Lung (tissue), 12 donors: ENCODE data around the gene PTPRN2. TPM values are rescaled to one million over a fixed set of nuclear protein-coding genes. Genes with fewer than 3 reads are reported as not detected.
A peak's percentile ranks its signal among the peaks of the same experiment; 100 is the strongest.

Experiments used
- ATAC-seq: fragments of 200-7000 bp; cut with Tn5 transposase; one replicate; pipeline ENCODE4 v1.9.1; 2020; ENCODE audit warnings: moderate number of reproducible peaks; ENCODE audit not compliant: insufficient read depth, low FRiP score
- DNase-seq, 3 donors: peaks; one replicate each; pipeline ENCODE4 v3.0.0-alpha.2; 2013 to 2017
- H3K27ac ChIP-seq, 2 donors: one replicate each; pipeline ENCODE4 v1.5.1; 2013; ENCODE audit warnings: mild to moderate bottlenecking in 2 of 2, moderate library complexity in 2 of 2, control low read depth in 1 of 2, inconsistent platforms in 1 of 2, low read depth in 1 of 2, low read length in 1 of 2
- H3K27me3 ChIP-seq, 3 donors: one replicate each; pipeline ENCODE4 v1.5.1; 2013; ENCODE audit warnings: low read length in 2 of 3; ENCODE audit not compliant: control insufficient read depth in 3 of 3, insufficient read depth in 3 of 3
- H3K36me3 ChIP-seq, 4 donors: one replicate each; pipeline ENCODE4 v1.5.1; 2013; ENCODE audit warnings: low read length in 4 of 4, mild to moderate bottlenecking in 1 of 4, moderate library complexity in 1 of 4; ENCODE audit not compliant: control insufficient read depth in 4 of 4, insufficient read depth in 4 of 4
- H3K4me1 ChIP-seq, 5 donors: one replicate each; pipeline ENCODE4 v1.5.1; 2013; ENCODE audit warnings: low read length in 5 of 5, mild to moderate bottlenecking in 2 of 5, moderate library complexity in 1 of 5; ENCODE audit not compliant: control insufficient read depth in 5 of 5, insufficient read depth in 5 of 5
- H3K4me3 ChIP-seq: one replicate; pipeline ENCODE4 v1.5.1; 2013; ENCODE audit warnings: mild to moderate bottlenecking, control low read depth, moderate library complexity
- H3K9ac ChIP-seq, 2 donors: one replicate each; pipeline ENCODE4 v1.5.1; 2013; ENCODE audit warnings: low read length in 2 of 2, control low read depth in 1 of 2; ENCODE audit not compliant: insufficient read depth in 1 of 2
- H3K9me3 ChIP-seq, 4 donors: one replicate each; pipeline ENCODE4 v1.5.1; 2013; ENCODE audit warnings: low read length in 3 of 4, mild to moderate bottlenecking in 1 of 4, moderate library complexity in 1 of 4; ENCODE audit not compliant: control insufficient read depth in 4 of 4, insufficient read depth in 3 of 4
- WGBS, 2 donors: extraction: QIAGEN DNeasy Blood & Tissue Kit; methylation state at CpG; one replicate each; pipeline ENCODE4 v1.1.7; 2013; 5-methylcytosine and 5-hydroxymethylcytosine counted together
- polyA plus RNA-seq, 2 donors: library from polyadenylated mRNA; stranded (reverse); fragments of 200-250 nt; gene quantifications; one replicate each; pipeline ENCODE4 v1.2.1, GENCODE V29; 2013
- total RNA-seq, 2 donors: library from RNA; depleted of rRNA in 1 of 2; stranded (reverse); fragments of >200 nt in 1 of 2; gene quantifications; one replicate each; pipeline ENCODE4 v1.2.1, GENCODE V29; 2014 to 2021
- TF ChIP-seq, protein P1 (sequence below): IDR thresholded peaks from 2 replicates; pipeline ENCODE4 v1.5.1; 2012; ENCODE audit warnings: mild to moderate bottlenecking; ENCODE audit errors: control extremely low read depth, extremely low read depth
- donor health status: control.
- donor health status: control.
- donor health status: Bipolar disorder and iron deficiency.
- donor health status: healthy.
- donor health status: DM: yes; HTN: yes; CAD: no.

The PTPRN2 gene
- total and polyA plus RNA-seq, 4 donors: 2.1 to 7.4 (median 4.4) TPM

DNA sequence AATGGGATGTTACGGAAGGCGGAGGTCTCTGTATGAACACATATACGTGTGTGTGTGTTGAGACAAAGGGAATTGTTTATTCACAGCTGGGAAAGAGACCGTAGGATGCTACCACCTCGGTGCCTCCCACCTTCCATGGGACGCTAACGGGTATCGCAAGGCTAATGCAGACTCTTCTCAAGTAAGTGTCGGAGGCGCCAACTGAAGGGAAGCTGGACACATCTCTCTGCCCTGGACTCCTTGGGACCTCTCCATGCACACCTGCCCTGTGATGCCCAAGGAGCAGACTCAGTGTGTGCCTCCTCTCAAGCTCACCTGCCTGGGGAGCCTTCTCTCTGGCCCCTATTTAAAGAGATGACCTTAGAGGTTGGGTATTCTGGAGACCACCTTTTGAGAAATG lies 1020.0 kb downstream of the PTPRN2 start:
- TF ChIP-seq, protein P1, sequence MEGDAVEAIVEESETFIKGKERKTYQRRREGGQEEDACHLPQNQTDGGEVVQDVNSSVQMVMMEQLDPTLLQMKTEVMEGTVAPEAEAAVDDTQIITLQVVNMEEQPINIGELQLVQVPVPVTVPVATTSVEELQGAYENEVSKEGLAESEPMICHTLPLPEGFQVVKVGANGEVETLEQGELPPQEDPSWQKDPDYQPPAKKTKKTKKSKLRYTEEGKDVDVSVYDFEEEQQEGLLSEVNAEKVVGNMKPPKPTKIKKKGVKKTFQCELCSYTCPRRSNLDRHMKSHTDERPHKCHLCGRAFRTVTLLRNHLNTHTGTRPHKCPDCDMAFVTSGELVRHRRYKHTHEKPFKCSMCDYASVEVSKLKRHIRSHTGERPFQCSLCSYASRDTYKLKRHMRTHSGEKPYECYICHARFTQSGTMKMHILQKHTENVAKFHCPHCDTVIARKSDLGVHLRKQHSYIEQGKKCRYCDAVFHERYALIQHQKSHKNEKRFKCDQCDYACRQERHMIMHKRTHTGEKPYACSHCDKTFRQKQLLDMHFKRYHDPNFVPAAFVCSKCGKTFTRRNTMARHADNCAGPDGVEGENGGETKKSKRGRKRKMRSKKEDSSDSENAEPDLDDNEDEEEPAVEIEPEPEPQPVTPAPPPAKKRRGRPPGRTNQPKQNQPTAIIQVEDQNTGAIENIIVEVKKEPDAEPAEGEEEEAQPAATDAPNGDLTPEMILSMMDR: no peak
- Histone ChIP-seq H3K9me3 (peaks cover 0 to 5% (median under 1%) of the 10 kb centered on the region in 4 donors), H3K27ac (no peak overlapping the region), H3K36me3 (no peaks in the 10 kb centered on the region), H3K27me3 (no peaks in the 10 kb centered on the region), H3K4me3 (no peak overlapping the region), H3K9ac (peak overlapping the region in 1 of 2 donors; percentile 79), H3K4me1 (peaks cover 0 to 15% (median 0%) of the 10 kb centered on the region in 5 donors)
- DNase-seq (no peak), ATAC-seq (no peak)
- 94 to 95% methylated on average over 10 of the region's 10 CpGs for WGBS, 2 donors

DNA sequence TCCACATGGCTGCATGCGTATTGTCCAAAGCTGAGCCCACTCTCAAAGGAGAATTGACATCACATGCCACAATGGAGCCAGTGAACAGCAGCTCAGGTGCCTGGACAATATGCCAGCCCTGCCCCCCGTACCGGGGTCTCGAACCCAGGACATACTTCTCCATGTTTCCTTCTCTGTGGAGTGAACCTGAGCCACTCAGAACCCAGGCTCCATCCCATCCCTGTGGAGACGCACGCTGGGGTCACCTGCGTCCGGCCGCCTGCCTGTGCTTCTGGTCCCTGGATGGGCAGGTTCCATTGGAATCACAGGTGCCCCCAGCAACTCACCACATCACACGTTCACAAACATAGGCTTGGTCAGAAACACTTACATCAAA lies 1021.0 kb downstream of the PTPRN2 start:
- H3K9ac ChIP-seq: no peak overlapping the region
- H3K36me3 ChIP-seq: no peaks in the 10 kb centered on the region
- H3K27ac ChIP-seq: no peak overlapping the region
- TF ChIP-seq, protein P1: no peak
- no peak overlapping the region for H3K4me3 ChIP-seq
- H3K4me1 ChIP-seq: peaks cover 0 to 15% (median 0%) of the 10 kb centered on the region in 5 donors
- H3K27me3 ChIP-seq: no peaks in the 10 kb centered on the region
- ATAC-seq (no peak), DNase-seq (no peak)
- 91 to 96% methylated on average over 10 of the region's 10 CpGs for WGBS, 2 donors
- peaks cover 0 to 5% (median under 1%) of the 10 kb centered on the region in 4 donors for H3K9me3 ChIP-seq

DNA sequence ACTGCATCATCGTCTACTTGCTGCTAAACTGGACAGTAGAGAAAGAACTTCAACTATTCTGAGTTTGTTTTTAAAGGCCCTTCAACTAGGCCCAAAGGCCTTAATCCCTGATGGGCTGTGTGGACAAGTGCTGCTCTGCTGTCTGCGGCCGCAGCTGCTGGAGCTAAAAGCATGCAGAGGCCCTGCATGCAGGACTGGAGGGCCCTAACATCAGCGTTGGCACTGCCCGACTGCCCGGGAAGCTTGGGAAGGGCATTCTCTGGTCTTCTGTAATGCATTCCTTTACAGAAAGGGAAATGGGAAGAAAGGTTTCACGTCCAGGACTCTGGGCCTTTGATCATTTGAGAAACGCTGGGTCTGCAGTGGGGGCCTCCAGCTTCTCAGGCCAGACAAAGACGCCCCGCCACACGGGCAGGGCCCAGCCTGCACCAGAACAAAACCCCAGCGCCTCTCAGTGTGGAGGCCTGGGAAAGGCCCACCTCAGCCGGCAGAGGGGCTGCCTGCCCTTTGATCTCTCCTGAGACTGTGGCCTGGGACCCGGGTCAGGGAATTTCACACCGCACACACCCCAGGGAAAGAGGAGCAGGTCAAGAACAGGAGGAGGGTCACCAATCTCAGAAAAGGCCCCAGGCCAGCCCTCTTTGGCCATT lies 1021.5 kb downstream of the PTPRN2 start:
- Histone ChIP-seq H3K9ac (no peak overlapping the region), H3K9me3 (peaks cover 0 to 5% (median under 1%) of the 10 kb centered on the region in 4 donors), H3K4me1 (peaks cover 0 to 15% (median 0%) of the 10 kb centered on the region in 5 donors), H3K36me3 (no peaks in the 10 kb centered on the region), H3K27me3 (no peaks in the 10 kb centered on the region), H3K4me3 (no peak overlapping the region), H3K27ac (no peak overlapping the region)
- 89 to 95% methylated on average over 15 of the region's 15 CpGs for WGBS, 2 donors
- no peak for DNase-seq
- TF ChIP-seq, protein P1: no peak
- no peak for ATAC-seq
